GM18909 (cell line): ENCODE data around the gene PCCA.

Experiments
- ATAC-seq: cut with Tn5 transposase; IDR thresholded peaks from one replicate; pipeline ENCODE4 v1.9.1; 2021; ENCODE audit warnings: mild to moderate bottlenecking; ENCODE audit not compliant: unreplicated experiment, poor library complexity

Gene PCCA

GRCh38 chr13:100483841-100484381 is 395.0 kb downstream of the PCCA start:
- no peak for ATAC-seq

- ATAC-seq, result no peak
Observed at GRCh38 chr13:100484702-100485101, 395.8 kb downstream of the PCCA start.

- no peak for ATAC-seq
Observed at GRCh38 chr13:100485265-100485664, 396.4 kb downstream of the PCCA start.

- ATAC-seq, result no peak
Observed at GRCh38 chr13:100490692-100491091, 401.8 kb downstream of the PCCA start.

GRCh38 chr13:100491164-100491842 is 402.4 kb downstream of the PCCA start:
- ATAC-seq, result no peak

GRCh38 chr13:100493418-100493817 is 404.5 kb downstream of the PCCA start:
- no peak for ATAC-seq

- no peak for ATAC-seq
Observed at GRCh38 chr13:100495455-100495854, 406.6 kb downstream of the PCCA start.

- no peak for ATAC-seq
Observed at GRCh38 chr13:100497389-100497788, 408.5 kb downstream of the PCCA start.

- no peak for ATAC-seq
Observed at GRCh38 chr13:100502446-100502845, 413.6 kb downstream of the PCCA start.

GRCh38 chr13:100503622-100504021 is 414.7 kb downstream of the PCCA start:
- ATAC-seq, result no peak

- ATAC-seq, result no peak
Observed at GRCh38 chr13:100506154-100506553, 417.3 kb downstream of the PCCA start.

- ATAC-seq, result no peak
Observed at GRCh38 chr13:100506600-100507422, 417.9 kb downstream of the PCCA start.

GRCh38 chr13:100508455-100508854 is 419.6 kb downstream of the PCCA start:
- ATAC-seq, result no peak

- no peak for ATAC-seq
Observed at GRCh38 chr13:100508996-100509395, 420.1 kb downstream of the PCCA start.

GRCh38 chr13:100510208-100510957 is 421.5 kb downstream of the PCCA start:
- no peak for ATAC-seq

GRCh38 chr13:100511466-100511865 is 422.6 kb downstream of the PCCA start:
- ATAC-seq, result no peak

- ATAC-seq, result no peak
Observed at GRCh38 chr13:100512422-100512821, 423.5 kb downstream of the PCCA start.

- no peak for ATAC-seq
Observed at GRCh38 chr13:100513171-100513570, 424.3 kb downstream of the PCCA start.

- no peak for ATAC-seq
Observed at GRCh38 chr13:100513987-100514670, 425.2 kb downstream of the PCCA start.

GRCh38 chr13:100514788-100515409 is 426.0 kb downstream of the PCCA start:
- peak; percentile 94 for ATAC-seq
